HG03064 (cell line): Measurements from ENCODE around the gene DPYD.

Experiments
- ATAC-seq: cut with Tn5 transposase; IDR thresholded peaks from one replicate; pipeline ENCODE4 v1.9.1; 2021; ENCODE audit warnings: low read depth; ENCODE audit not compliant: unreplicated experiment

DPYD gene

GRCh38 chr1:97034651-97035050 lies 886.2 kb downstream of the DPYD start:
- no peak for ATAC-seq

- no peak for ATAC-seq
Observed at GRCh38 chr1:97033949-97034348, 886.9 kb downstream of the DPYD start.
